ENCODE data around the gene MRPL27.

MRPL27 gene

GRCh38 chr17:50361561-50362480, 11.2 kb downstream of the MRPL27 start:
- FAIRE-seq (peak; percentile 94), DNase-seq (ENCODE audit: insufficient read length, low spot score) (peak; percentile 89)

DNA sequence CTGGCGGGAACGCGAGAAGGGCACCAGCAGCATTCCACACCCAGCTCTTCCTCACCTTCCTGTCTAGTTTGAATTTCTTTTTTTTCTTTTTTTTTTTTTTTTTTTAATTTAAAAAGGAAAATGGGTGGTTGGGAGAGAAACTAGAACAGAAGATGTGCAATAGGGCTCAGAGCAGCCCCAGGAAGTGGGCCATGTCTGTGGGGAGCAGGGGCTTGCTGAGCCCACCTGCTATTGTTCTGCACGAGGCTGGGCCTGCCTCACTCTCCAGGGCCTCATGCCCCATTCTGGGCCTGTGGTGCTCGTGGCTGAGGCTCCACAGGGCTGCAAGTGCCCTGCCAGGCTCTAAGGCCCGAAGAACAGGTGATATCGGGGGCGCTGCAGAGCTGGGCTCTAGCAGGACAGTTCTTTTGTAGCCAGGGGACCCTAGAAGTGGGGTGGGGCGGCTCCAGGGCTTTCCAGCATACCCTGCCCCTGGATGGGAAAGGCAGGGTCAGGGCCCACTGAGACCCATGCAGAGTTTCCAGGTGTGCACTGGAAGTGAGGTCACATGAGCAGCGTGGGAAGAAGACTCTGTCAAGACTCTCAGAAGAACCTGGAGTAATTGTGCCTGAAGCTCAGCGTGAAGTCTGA, 12.4 kb downstream of the MRPL27 start:
- FAIRE-seq (no peak), DNase-seq (ENCODE audit: insufficient read length, low spot score) (no peak)

DNA sequence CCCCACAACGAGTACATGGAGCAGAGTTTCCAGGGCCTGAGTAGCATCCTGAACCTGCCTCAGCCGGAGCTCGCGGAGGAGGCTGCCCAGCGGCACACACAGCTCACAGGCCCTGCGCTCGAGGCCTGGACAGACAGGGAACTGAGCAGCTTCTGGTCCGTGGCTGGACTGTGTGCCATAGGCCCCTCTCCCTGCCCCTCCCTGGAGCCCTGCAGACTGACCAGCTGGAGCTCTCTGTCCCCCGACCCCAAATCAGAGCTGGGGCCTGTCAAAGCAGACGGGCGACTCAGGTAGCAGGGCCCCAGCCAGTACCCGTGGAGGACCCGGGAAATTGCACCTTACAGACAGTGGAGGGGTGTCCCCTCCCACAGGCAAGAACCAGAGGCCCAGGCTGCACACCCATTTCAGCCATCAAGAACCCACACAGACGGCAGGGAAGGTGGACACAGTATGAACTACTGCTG, 13.0 kb downstream of the MRPL27 start:
- FAIRE-seq (no peak), DNase-seq (ENCODE audit: insufficient read length, low spot score) (no peak)

GRCh38 chr17:50359005-50359699, 13.8 kb downstream of the MRPL27 start:
- no peak for FAIRE-seq
- no peak for DNase-seq (ENCODE audit: insufficient read length, low spot score)

GRCh38 chr17:50358177-50358576, 14.8 kb downstream of the MRPL27 start:
- DNase-seq (ENCODE audit: insufficient read length, low spot score) (no peak), FAIRE-seq (no peak)

DNA sequence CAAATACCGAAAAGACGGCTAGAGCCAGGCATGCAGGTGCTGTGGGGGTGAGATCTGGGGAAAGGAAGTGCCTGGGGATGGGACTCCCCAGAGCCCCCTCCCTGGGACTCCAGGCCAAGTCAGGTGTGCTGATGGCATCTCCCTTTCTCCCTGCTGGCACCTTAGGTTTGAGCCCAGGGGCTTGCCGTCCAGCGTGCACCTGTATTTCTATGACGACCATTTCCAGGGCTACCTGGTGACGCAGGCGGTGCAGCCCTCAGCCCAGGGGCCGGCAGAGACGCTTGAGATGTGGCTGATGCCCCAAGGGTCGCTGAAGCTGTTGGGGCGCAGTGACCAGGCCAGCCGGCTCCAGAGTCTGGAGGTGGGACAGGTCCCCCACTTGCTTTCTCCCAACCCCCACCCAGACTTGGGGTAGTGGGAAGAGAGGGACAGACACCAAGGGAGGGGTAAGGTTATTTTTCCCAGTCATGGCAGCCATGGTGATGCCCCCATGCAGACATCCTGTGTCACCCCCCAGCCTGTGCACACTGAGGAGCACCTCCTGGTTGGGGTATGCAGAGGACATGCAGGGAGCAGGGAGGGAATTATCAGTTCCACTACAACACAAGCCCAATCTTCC, 16.0 kb downstream of the MRPL27 start:
- peak; percentile 31 for FAIRE-seq
- DNase-seq (ENCODE audit: insufficient read length, low spot score): no peak

DNA sequence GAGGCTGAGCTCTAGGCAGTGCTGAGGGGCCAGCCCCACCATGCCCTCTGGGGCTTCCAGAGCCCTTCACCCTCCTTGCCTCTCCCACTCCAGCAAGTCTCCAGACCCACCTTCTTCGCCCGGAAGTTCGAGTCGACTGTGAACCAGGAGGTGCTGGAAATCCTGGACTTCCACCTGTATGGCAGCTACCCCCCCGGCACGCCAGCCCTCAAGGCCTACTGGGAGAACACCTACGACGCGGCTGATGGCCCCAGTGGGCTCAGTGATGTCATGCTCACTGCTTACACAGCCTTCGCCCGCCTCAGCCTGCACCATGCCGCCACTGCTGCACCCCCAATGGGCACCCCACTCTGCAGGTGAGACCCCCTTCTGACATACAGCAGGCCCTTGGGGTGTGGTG, 16.6 kb downstream of the MRPL27 start:
- DNase-seq (ENCODE audit: insufficient read length, low spot score): no peak
- no peak for FAIRE-seq

GRCh38 chr17:50355701-50356341, 17.2 kb downstream of the MRPL27 start:
- peak; percentile 78 for FAIRE-seq
- DNase-seq (ENCODE audit: insufficient read length, low spot score): no peak

- DNase-seq (ENCODE audit: insufficient read length, low spot score) (no peak), FAIRE-seq (no peak)
Observed at GRCh38 chr17:50355336-50355700, 17.7 kb downstream of the MRPL27 start.

- FAIRE-seq (peak; percentile 58), DNase-seq (ENCODE audit: insufficient read length, low spot score) (no peak)
Observed at GRCh38 chr17:50354776-50355175, 18.2 kb downstream of the MRPL27 start.

DNA sequence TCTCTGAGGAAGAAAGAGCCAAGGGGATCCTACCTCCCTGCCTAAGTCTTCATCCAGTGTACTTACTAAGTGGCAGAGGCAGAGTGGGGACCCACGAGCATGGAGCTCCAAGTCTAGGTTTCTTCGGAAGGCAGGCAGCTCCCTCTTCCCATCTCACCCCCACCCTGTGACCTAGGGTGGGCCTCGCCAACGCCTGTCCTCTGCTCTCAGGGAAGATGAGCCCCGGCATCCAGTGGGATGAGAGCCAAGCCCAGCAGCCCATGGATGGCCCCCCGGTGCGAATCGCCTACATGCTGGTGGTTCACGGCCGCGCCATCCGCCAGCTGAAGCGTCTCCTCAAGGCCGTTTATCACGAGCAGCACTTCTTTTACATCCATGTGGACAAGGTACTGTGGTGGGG, 18.8 kb downstream of the MRPL27 start:
- FAIRE-seq (no peak), DNase-seq (ENCODE audit: insufficient read length, low spot score) (no peak)

GRCh38 chr17:50353600-50354195, 19.3 kb downstream of the MRPL27 start:
- DNase-seq (ENCODE audit: insufficient read length, low spot score): no peak
- no peak for FAIRE-seq

DNA sequence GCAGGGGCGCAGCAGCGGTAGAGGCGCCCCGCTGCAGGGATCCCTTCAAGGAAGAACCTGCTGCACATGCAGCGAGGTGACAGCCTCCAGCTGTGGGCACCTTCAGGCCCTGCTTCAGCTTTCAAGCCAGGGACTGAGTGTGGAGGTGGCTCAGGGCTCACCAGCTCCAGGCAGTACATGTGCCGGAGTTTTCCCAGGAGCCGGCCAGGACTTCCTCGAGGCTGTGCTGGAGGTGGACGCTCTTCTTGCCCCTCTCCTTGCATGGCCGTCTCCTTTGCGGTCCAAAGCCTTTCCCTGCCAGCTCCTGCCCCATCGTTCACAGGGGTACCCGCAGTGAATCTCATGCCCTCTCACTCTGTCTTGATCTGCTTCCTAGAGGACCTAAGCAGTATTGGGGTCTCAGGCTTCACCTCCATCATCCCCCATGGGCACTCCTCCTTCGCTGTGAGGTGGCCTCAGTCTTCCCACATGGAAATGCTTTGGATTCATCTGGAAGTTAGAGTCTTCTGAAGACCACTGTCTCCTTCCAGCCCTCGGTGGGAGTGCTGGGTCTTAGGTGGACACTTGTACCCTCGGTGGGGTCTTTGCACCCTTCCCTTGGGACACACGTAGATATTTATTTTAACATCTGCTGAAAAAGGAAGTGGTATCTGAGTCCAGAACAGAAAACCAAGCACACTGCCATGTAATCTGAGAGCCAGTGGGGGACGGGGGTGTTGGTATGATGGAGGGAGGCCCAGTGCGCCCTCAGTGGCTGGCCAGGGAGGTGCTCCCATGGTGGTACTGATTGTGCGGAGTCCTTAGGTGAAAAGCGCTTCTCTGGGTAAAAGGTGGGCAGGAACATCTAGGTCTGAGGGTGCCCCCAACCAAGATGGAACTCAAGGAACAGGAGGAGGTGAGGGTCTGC, 20.0 kb downstream of the MRPL27 start:
- DNase-seq (ENCODE audit: insufficient read length, low spot score) (no peak), FAIRE-seq (peak; percentile 40)

GRCh38 chr17:50352072-50352692, 20.8 kb downstream of the MRPL27 start:
- peak; percentile 58 for FAIRE-seq
- no peak for DNase-seq (ENCODE audit: insufficient read length, low spot score)

DNA sequence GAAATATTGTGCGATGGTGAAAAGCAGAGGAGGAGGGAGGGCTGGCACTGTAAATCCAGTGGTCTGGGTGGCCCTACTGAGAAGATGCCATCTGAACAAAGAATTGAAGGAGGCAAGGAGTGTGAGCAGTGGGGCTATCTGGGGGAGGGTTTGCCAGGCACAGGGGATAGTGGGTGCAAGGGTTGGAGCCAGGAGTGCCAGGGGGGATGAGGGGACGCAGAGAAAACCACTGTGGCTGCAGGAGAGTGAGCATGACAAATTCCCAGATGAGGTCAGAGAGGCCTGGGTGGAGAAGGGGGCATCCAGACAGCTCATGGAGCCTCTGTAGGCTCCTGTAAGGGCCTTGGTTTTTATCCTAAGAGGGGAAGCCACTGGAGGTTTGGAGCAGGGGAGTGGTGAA, 22.3 kb downstream of the MRPL27 start:
- FAIRE-seq: no peak
- no peak for DNase-seq (ENCODE audit: insufficient read length, low spot score)

DNA sequence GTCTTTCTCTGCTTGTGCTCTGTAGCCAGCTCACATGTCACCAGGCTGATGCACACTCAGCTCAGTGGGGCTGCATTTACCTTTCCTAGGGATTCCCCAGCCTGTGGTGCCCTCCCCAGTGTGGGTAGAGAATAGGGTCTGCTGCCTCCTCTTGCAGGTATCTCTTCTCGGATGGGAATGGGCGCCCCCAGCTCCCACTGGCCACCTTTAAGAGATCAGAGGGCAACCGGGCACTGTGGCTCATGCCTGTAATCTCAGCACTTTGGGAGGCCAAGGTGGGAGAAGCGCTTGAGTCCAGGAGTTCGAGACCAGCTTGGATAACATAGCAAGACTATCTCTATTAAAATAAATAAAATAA, 23.8 kb downstream of the MRPL27 start:
- peak; percentile 79 for FAIRE-seq

GRCh38 chr17:50348522-50349242, 24.3 kb downstream of the MRPL27 start:
- FAIRE-seq: no peak
- DNase-seq (ENCODE audit: insufficient read length, low spot score): peak; percentile 51

More for the DNA sequence above, 23.8 kb downstream of the MRPL27 start:
- no peak for DNase-seq (ENCODE audit: insufficient read length, low spot score)

GRCh38 chr17:50347894-50348291, 25.1 kb downstream of the MRPL27 start:
- DNase-seq (ENCODE audit: insufficient read length, low spot score) (no peak), FAIRE-seq (no peak)

Data from HTR-8/SVneo (cell line).